Liver (tissue), 3 donors: ENCODE measurements around the gene NDFIP2.

Experiments used
- GABPA ChIP-seq, 2 donors: IDR thresholded peaks in 1 of 2; conservative IDR thresholded peaks in 1 of 2; 2 replicates each; pipeline ENCODE4 v1.6.1; 2016; ENCODE audit warnings: antibody characterized with exemption in 2 of 2, mild to moderate bottlenecking in 1 of 2, moderate library complexity in 1 of 2
- SP1 ChIP-seq: IDR thresholded peaks from 2 replicates; pipeline ENCODE4 v1.6.1; 2018; ENCODE audit warnings: antibody characterized with exemption, mild to moderate bottlenecking
- YY1 ChIP-seq: IDR thresholded peaks from 2 replicates; pipeline ENCODE4 v1.6.1; 2016; ENCODE audit warnings: antibody characterized with exemption, mild to moderate bottlenecking
- TF ChIP-seq, protein P1 (sequence below): fragments of 150-350 bp; IDR thresholded peaks from 2 replicates; pipeline ENCODE4 v1.5.1; 2017; ENCODE audit warnings: improper control_type of control experiment, low read depth, low read length; ENCODE audit not compliant: missing input control
- TF ChIP-seq, protein P2 (sequence below): IDR thresholded peaks from 2 replicates; pipeline ENCODE4 v1.6.1; 2016; ENCODE audit warnings: antibody characterized with exemption
- TF ChIP-seq, protein P3 (sequence below): IDR thresholded peaks from 2 replicates; pipeline ENCODE4 v1.6.1; 2016; ENCODE audit warnings: antibody characterized with exemption
- TF ChIP-seq, protein P4 (sequence below): IDR thresholded peaks from 2 replicates; pipeline ENCODE4 v1.6.1; 2016; ENCODE audit warnings: antibody characterized with exemption
- donor health status: healthy.
- donor health status: healthy.

DNA sequence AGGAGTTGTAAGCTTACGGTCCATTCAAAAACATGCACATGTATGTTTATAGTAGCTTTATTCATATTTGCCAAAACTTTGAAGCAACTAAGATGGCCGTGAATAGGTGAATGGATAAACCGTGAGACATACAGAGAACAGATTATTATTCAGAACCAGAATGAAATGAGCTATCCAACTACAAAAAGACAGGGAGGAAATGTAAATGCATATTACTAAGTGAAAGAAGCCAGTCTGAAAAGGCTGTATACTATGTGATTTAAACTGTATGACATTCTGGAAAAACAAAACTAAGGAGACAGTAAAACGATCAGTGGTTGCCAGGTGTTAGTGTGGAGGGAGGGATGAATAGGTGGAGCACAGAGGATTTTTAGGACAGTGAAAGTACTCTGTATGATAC is 19.9 kb downstream of the NDFIP2 start:
- TF ChIP-seq, protein P1, sequence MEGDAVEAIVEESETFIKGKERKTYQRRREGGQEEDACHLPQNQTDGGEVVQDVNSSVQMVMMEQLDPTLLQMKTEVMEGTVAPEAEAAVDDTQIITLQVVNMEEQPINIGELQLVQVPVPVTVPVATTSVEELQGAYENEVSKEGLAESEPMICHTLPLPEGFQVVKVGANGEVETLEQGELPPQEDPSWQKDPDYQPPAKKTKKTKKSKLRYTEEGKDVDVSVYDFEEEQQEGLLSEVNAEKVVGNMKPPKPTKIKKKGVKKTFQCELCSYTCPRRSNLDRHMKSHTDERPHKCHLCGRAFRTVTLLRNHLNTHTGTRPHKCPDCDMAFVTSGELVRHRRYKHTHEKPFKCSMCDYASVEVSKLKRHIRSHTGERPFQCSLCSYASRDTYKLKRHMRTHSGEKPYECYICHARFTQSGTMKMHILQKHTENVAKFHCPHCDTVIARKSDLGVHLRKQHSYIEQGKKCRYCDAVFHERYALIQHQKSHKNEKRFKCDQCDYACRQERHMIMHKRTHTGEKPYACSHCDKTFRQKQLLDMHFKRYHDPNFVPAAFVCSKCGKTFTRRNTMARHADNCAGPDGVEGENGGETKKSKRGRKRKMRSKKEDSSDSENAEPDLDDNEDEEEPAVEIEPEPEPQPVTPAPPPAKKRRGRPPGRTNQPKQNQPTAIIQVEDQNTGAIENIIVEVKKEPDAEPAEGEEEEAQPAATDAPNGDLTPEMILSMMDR, result no peak
- TF ChIP-seq, protein P2, sequence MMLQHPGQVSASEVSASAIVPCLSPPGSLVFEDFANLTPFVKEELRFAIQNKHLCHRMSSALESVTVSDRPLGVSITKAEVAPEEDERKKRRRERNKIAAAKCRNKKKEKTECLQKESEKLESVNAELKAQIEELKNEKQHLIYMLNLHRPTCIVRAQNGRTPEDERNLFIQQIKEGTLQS, result no peak
- TF ChIP-seq, protein P3, sequence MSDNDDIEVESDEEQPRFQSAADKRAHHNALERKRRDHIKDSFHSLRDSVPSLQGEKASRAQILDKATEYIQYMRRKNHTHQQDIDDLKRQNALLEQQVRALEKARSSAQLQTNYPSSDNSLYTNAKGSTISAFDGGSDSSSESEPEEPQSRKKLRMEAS, result no peak
- TF ChIP-seq SP1 (no peak), YY1 (no peak), GABPA (IDR thresholded peaks at IDR 0.05 in 1 of 2, conservative IDR thresholded peaks at IDR 0.05 in 1 of 2) (no peak)
- TF ChIP-seq, protein P4, sequence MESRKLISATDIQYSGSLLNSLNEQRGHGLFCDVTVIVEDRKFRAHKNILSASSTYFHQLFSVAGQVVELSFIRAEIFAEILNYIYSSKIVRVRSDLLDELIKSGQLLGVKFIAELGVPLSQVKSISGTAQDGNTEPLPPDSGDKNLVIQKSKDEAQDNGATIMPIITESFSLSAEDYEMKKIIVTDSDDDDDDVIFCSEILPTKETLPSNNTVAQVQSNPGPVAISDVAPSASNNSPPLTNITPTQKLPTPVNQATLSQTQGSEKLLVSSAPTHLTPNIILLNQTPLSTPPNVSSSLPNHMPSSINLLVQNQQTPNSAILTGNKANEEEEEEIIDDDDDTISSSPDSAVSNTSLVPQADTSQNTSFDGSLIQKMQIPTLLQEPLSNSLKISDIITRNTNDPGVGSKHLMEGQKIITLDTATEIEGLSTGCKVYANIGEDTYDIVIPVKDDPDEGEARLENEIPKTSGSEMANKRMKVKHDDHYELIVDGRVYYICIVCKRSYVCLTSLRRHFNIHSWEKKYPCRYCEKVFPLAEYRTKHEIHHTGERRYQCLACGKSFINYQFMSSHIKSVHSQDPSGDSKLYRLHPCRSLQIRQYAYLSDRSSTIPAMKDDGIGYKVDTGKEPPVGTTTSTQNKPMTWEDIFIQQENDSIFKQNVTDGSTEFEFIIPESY, result no peak
